Measurements from ENCODE around the gene GRIK5.
"Not testable (repeated sequence)": the region's sequence is repeated elsewhere in the genome, so short reads cannot be mapped to it uniquely, and the experiment has no call there.

GRIK5 gene

GRCh38 chr19:42006569-42006968, 63.4 kb downstream of the GRIK5 start:
- DNase-seq, result no peak

- no peak for DNase-seq
Observed at GRCh38 chr19:42005504-42005903, 64.5 kb downstream of the GRIK5 start.

- DNase-seq, result no peak
Observed at GRCh38 chr19:42003506-42004294, 66.3 kb downstream of the GRIK5 start.

GRCh38 chr19:41999878-42000208, 70.2 kb downstream of the GRIK5 start:
- DNase-seq, result no peak

GRCh38 chr19:41999071-41999877, 70.7 kb downstream of the GRIK5 start:
- DNase-seq, result peak in 1 of 2 experiments; percentile 20

GRCh38 chr19:41998246-41999020, 71.6 kb downstream of the GRIK5 start:
- peak; percentile 56 to 73 for DNase-seq

- peak; percentile 85 to 89 for DNase-seq
Observed at GRCh38 chr19:41997851-41998229, 72.2 kb downstream of the GRIK5 start.

- peak; percentile 78 to 89 for DNase-seq
Observed at GRCh38 chr19:41997121-41997850, 72.7 kb downstream of the GRIK5 start.

- DNase-seq, result peak; percentile 33 to 68
Observed at GRCh38 chr19:41995959-41996797, 73.8 kb downstream of the GRIK5 start.

- DNase-seq, result no peak
Observed at GRCh38 chr19:41994994-41995958, 74.7 kb downstream of the GRIK5 start.

- no peak for DNase-seq
Observed at GRCh38 chr19:41994521-41994971, 75.5 kb downstream of the GRIK5 start.

- peak; percentile 54 to 89 for DNase-seq
Observed at GRCh38 chr19:41993612-41994483, 76.2 kb downstream of the GRIK5 start, which contains the start of gene ATP1A3. ATP1A3 (minus strand) TSS chr19:41994230; CDS start chr19:41994076, 154 bp downstream.

GRCh38 chr19:41991925-41992569, 78.0 kb downstream of the GRIK5 start:
- not testable (repeated sequence) for DNase-seq

GRCh38 chr19:41991025-41991424, 79.0 kb downstream of the GRIK5 start:
- no peak for DNase-seq

GRCh38 chr19:41990615-41991014, 79.4 kb downstream of the GRIK5 start:
- DNase-seq, result no peak

GRCh38 chr19:41990028-41990427, 80.0 kb downstream of the GRIK5 start:
- DNase-seq, result no peak

GRCh38 chr19:41988947-41989346, 81.1 kb downstream of the GRIK5 start:
- DNase-seq, result no peak

GRCh38 chr19:41987141-41987860, 82.7 kb downstream of the GRIK5 start:
- no peak for DNase-seq

All from SHP77 (cell line).